ENCODE measurements around the gene TCEA2.

Gene TCEA2

GRCh38 chr20:64035933-64036345, 27.1 kb upstream of the TCEA2 start, which contains the start of gene C20orf204:
TSS of gene C20orf204 (plus strand) at chr20:64036182. CDS start at chr20:64036324, 142 bp downstream.
- no peak for DNase-seq (ENCODE audit: low read depth)

GRCh38 chr20:64036346-64037198, 26.4 kb upstream of the TCEA2 start:
- no peak for DNase-seq (ENCODE audit: low read depth)

GRCh38 chr20:64037199-64037497, 25.9 kb upstream of the TCEA2 start:
- no peak for DNase-seq (ENCODE audit: low read depth)

GRCh38 chr20:64037498-64038213, 25.3 kb upstream of the TCEA2 start:
- no peak for DNase-seq (ENCODE audit: low read depth)

- no peak for DNase-seq (ENCODE audit: low read depth)
These were observed 24.8 kb upstream of the TCEA2 start for GRCh38 chr20:64038224-64038564.

- no peak for DNase-seq (ENCODE audit: low read depth)
These were observed 24.3 kb upstream of the TCEA2 start for GRCh38 chr20:64038565-64039292.

- DNase-seq (ENCODE audit: low read depth) = no peak
These were observed 23.5 kb upstream of the TCEA2 start for GRCh38 chr20:64039293-64040160.

- no peak for DNase-seq (ENCODE audit: low read depth)
These were observed 22.6 kb upstream of the TCEA2 start for GRCh38 chr20:64040231-64041039.

- DNase-seq (ENCODE audit: low read depth) = no peak
These were observed 21.8 kb upstream of the TCEA2 start for GRCh38 chr20:64041040-64041780.

GRCh38 chr20:64041781-64042053, 21.3 kb upstream of the TCEA2 start:
- DNase-seq (ENCODE audit: low read depth) = no peak

- no peak for DNase-seq (ENCODE audit: low read depth)
These were observed 20.8 kb upstream of the TCEA2 start for GRCh38 chr20:64042054-64042781.

- no peak for DNase-seq (ENCODE audit: low read depth)
These were observed 19.2 kb upstream of the TCEA2 start for GRCh38 chr20:64043768-64044167.

GRCh38 chr20:64044484-64045247, 18.3 kb upstream of the TCEA2 start:
- DNase-seq (ENCODE audit: low read depth) = no peak

- no peak for DNase-seq (ENCODE audit: low read depth)
These were observed 17.5 kb upstream of the TCEA2 start for GRCh38 chr20:64045346-64046011.

GRCh38 chr20:64047046-64047389, 16.0 kb upstream of the TCEA2 start:
- no peak for DNase-seq (ENCODE audit: low read depth)

- DNase-seq (ENCODE audit: low read depth) = no peak
These were observed 15.0 kb upstream of the TCEA2 start for GRCh38 chr20:64047968-64048401.

GRCh38 chr20:64048402-64049044, 14.5 kb upstream of the TCEA2 start:
- no peak for DNase-seq (ENCODE audit: low read depth)
